NCI-H526 treated with DMSO at 0.1 percent for 48 hours (cell line): ENCODE measurements around the gene ISOC2.
"Not testable (repeated sequence)": the region's sequence is repeated elsewhere in the genome, so short reads cannot be mapped to it uniquely, and the experiment has no call there.

Experiments
- DNase-seq: peaks from one replicate; lab custom pipeline; 2025; lab: John Stamatoyannopoulos, UW

ISOC2 gene

DNA sequence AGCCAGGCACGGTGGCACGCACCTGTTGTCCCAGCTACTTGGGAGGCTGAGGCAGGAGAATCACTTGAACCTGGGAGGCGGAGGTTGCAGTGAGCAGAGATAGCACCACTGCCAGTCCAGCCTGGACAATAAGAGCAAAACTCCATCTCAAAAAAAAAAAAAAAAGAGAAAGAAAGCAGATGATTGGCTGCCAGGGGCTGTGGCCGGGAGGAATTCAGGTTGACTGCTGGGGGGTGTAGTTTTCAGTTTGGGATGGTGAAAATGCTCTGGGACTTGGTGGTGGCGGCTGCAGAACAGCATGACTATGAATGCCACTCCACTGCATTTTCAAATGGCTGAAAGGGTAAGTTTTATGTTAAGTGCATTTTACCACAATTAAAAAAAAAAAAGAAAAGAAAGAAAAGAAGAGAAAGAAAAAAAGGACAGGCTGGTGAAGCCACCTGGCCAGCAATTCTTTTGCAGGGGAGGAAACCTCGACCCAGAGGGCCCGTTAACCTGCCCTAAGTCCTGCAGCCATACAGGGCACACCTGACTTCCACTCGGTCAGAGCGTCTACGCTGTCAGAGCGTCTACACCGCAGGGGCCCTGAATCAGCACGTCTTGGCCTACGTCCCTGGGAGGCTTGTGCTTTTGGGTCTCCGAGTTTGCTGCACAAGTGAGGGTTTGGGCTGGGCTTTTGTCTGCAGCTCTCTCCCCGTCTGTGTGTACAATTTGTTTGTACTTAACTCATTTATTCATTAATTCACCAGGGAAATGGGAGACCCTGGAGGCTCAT lies 3.6 kb downstream of the ISOC2 start:
- no peak for DNase-seq

GRCh38 chr19:55456347-55456746 lies 5.1 kb downstream of the ISOC2 start:
- DNase-seq, result no peak

- no peak for DNase-seq
Measured at GRCh38 chr19:55455576-55456235, 5.7 kb downstream of the ISOC2 start.

- DNase-seq, result no peak
Measured at GRCh38 chr19:55454787-55455243, 6.6 kb downstream of the ISOC2 start.

DNA sequence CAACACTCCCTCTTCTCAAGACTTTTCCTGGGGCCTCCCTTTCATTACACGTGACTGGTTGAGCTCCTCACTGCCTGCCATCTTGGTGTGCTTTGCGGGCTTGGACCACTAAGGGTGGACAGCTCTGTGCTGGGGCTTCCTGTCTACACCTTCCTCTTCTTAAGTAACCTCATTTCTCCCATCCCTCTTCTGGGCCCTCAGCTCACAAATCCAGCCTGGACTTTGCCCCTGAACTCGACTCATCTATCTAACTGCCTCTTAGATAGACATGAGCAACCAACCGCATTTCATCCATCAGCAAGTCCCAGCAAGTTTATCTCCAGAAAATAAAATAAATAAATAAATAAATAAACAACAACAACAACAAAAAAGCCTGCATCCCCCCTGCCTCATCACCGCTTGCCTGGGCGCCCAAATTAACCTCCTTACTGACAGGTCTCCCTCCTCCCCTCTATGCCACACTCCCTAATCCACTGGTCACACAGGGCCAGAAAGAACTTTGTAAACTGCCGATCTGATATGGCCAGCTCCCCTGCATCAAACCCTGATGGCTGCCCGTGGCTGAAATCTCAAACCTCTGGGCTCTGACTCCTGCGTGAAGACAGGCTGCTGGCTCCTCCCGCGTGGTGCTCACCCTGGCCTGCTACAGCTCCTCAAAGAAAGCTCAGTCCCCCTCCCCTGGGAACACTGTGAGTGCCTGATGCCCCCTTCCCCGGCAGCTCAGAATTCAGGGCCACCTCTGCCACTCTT lies 7.8 kb downstream of the ISOC2 start:
- no peak for DNase-seq

- DNase-seq, result peak; percentile 80
Measured at GRCh38 chr19:55452749-55453346, 8.6 kb downstream of the ISOC2 start.

GRCh38 chr19:55451965-55452748 lies 9.3 kb downstream of the ISOC2 start:
- DNase-seq, result no peak

DNA sequence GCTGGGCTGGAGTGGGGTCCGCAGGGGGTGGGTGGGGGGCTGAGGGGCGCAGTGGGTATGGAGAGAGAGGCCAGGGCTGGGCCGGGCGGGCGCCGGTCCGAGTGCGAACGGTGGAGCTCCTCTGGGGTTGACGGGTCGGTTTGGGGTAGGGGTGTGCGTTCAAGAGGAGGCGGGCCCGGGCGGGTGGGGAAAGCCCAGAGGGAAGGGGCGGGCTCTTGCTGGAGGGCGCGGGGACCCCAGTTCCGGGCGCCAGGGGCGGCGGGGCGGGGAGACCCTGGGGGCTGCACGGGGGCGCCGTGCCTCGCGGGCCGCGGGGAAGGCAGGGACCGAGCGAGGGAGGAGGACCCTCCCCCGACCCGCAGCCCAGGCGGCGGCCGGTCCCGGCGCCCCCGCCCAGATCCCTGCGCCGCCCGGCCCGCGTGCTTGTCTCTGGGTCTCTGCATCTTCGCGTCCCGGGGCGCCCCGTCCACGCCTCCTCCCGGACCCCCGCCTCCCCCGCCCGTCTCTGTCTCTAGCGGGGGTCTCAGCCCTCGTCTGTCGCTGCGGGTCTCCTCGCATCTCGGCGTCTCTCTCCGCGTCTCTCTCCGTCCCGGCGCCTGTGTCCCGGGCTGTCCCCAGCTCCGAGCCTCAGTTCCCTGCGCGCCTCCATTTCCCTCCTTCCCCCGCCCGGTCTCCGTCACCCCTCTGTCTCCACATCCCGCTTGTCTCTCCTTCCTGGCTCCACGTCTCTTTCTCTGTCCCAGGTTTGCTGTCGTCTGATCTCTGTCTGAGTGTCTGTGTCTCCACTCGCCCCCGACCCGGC lies 10.1 kb downstream of the ISOC2 start:
- no peak for DNase-seq

DNA sequence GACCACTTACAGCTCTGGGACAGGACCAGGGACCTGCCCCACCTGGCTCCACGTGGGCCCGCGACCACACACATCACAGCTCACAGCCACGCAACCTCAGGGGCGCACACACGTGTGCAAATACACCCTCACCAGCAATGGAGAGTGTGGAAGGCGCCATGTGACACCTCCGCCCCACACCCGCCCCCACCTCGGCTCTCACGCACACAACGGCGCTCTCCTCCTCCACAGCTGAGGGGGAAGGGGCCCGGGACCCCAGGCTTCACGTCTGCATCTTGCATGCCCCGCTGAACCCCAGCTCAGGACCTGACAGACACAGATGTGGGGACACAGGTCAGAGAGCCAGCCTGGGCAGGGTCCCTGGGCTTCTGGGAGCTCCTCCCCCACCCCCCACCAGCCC lies 12.0 kb downstream of the ISOC2 start:
- no peak for DNase-seq

DNA sequence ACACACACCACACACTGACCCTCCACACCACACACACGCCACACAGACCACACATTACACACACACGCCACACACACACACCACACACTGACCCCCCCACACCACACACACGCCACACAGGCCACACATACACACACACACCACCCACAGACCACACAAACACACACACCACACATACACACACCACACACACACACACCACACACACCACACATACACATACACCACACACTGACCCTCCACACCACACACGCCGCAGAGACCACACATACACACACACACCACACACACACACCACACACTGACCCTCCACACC lies 13.3 kb downstream of the ISOC2 start:
- DNase-seq, result not testable (repeated sequence)

GRCh38 chr19:55447421-55448174 lies 13.8 kb downstream of the ISOC2 start:
- DNase-seq, result peak; percentile 57

DNA sequence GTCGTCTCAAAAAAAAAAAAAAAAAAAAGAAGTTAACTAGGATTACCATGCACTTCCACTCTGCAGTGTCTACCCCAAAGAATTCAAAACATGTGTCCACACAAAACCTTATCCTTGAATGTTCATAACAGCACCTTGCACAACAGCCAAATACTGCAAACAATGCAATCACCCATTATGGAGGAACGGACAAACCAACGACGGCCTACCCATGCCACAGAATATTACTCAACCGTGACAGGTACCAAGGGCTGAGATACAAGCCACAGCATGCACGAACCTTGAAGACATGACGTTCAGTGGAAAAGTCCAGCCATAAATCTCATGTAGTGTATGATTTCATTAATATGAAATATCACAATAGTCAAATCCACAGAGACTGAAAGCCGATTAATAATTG lies 15.4 kb downstream of the ISOC2 start:
- peak; percentile 35 for DNase-seq

DNA sequence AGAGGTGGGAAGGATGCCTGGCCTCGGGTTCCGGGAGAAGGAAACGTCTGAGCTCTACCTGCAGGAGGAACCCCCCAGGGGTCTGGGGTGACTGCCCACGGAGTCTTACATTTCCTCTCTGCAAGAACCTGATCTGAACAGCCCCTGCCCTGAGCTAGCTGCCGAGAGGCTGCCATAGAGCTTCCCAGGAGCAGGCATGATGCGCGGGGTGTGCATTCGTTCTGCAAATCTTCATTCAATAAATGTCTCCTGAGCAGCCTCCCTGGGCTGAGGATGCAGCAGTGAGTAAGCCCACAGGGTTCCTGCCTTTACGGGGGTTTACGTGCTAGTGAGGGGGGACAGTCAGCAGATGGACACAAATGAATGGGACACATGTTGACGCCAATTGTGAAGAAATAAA lies 16.8 kb downstream of the ISOC2 start:
- no peak for DNase-seq

DNA sequence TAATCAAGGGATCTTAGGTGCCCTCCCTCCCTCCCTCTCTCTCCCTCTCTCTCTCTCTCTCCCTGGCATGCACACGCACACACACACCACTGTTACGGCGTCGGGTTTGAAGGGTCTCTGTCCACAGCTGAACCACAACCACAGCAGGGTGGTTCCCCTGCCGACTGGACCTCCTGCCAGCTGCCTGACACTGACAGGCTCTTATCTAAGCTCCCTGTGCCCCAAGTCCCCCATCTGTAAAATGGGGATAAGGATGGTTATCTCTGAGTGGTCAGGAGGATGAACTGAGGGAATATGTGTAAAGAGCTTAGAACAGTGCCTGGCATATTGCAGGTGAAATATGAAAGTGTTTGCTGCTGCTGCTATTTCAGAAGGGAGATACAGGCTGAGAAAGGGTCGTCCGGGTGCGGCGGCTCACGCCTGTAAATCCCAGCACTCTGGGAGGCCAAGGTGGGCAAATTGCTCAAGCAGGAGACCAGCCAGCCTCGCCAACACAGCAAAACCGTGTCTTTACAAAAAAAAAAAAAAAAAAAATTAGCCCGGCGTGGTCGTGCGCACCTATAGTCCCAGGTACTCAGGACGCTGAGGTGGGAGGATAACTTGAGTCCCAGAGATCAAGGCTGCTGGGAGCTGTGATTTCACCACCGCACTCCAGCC lies 17.5 kb downstream of the ISOC2 start:
- no peak for DNase-seq

GRCh38 chr19:55443045-55443823 lies 18.2 kb downstream of the ISOC2 start, which contains the start of gene SHISA7:
TSS of gene SHISA7 (minus strand) at chr19:55443300. CDS start at chr19:55442863, 437 bp downstream.
- no peak for DNase-seq

GRCh38 chr19:55442372-55442961 lies 19.0 kb downstream of the ISOC2 start:
- DNase-seq, result peak; percentile 51

DNA sequence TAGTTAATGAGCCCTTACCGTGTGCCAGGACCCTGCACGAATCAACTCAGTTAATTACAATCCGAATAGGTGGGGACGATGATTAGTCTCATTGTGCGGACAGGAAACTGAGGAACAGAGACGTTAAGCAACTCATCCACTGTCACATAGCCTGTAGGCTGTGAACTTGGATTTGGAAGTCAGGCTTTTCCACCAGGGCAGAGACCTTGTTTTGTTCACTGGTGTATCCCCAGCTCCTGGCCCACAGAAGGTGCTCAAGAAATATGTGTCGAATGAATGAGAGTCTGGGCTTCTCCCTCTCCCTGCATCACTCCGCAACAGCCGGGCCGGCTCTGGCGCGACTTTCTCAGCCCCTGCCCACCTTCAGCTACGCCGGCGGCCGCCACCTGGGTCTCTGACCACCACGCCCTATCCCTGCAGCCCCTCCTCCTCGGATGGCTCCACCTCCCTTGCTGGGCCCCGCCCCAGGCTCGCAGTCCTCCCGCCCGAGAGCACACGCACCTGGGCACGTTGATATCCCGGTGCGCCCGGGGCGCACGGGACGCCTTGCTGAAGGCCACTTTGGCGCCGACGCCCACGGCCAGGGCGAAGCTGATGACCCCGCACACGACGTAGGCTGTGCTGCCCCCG lies 19.6 kb downstream of the ISOC2 start:
- peak; percentile 65 for DNase-seq

GRCh38 chr19:55441319-55441691 lies 20.1 kb downstream of the ISOC2 start:
- DNase-seq, result no peak
